H9 (cell line): ENCODE data around the gene ZNF117. TPM values are rescaled to one million over a fixed set of nuclear protein-coding genes. Genes with fewer than 3 reads are reported as not detected.
"Not testable (repeated sequence)": the region's sequence is repeated elsewhere in the genome, so short reads cannot be mapped to it uniquely, and the experiment has no call there.

Experiments used
- DNase-seq: peaks from one replicate; pipeline ENCODE4 v3.0.0-alpha.2; 2017
- H2AFZ ChIP-seq: one replicate; pipeline ENCODE4 v1.6.1; 2013; ENCODE audit warnings: mild to moderate bottlenecking, low read length, control low read depth, moderate library complexity
- H2AK5ac ChIP-seq: 2 replicates; pipeline ENCODE4 v1.6.1; 2013; ENCODE audit warnings: low read length, control low read depth, mixed read lengths; ENCODE audit not compliant: insufficient read length
- H2BK120ac ChIP-seq: one replicate; pipeline ENCODE4 v1.6.1; 2013; ENCODE audit warnings: low read depth, mild to moderate bottlenecking, low read length, control low read depth, inconsistent platforms; ENCODE audit not compliant: poor library complexity, severe bottlenecking
- H2BK12ac ChIP-seq: 2 replicates; pipeline ENCODE4 v1.6.1; 2013; ENCODE audit warnings: low read length, control low read depth, mixed read lengths, low read depth; ENCODE audit not compliant: insufficient read length
- H2BK15ac ChIP-seq: 2 replicates; pipeline ENCODE4 v1.6.1; 2013; ENCODE audit warnings: low read depth, low read length, control low read depth
- H2BK20ac ChIP-seq: one replicate; pipeline ENCODE4 v1.6.1; 2013; ENCODE audit warnings: low read depth, mild to moderate bottlenecking, low read length, control low read depth, inconsistent platforms; ENCODE audit not compliant: poor library complexity, severe bottlenecking
- H2BK5ac ChIP-seq: 2 replicates; pipeline ENCODE4 v1.6.1; 2013; ENCODE audit warnings: low read length, control low read depth, mixed read lengths; ENCODE audit not compliant: insufficient read length
- H3K14ac ChIP-seq: 2 replicates; pipeline ENCODE4 v1.6.1; 2013; ENCODE audit warnings: low read length, control low read depth; ENCODE audit not compliant: insufficient read depth
- H3K18ac ChIP-seq: 2 replicates; pipeline ENCODE4 v1.6.1; 2013; ENCODE audit warnings: low read depth, mild to moderate bottlenecking, mixed read lengths, low read length, control low read depth; ENCODE audit not compliant: insufficient read length
- H3K23ac ChIP-seq: 2 replicates; pipeline ENCODE4 v1.6.1; 2013; ENCODE audit warnings: low read length, control low read depth, mixed read lengths, low read depth; ENCODE audit not compliant: insufficient read length
- H3K23me2 ChIP-seq: 2 replicates; pipeline ENCODE4 v1.6.1; 2013; ENCODE audit warnings: low read depth, mild to moderate bottlenecking, mixed read lengths, low read length, control low read depth; ENCODE audit not compliant: insufficient read length, poor library complexity, severe bottlenecking
- H3K27ac ChIP-seq: 2 replicates; pipeline ENCODE4 v1.5.1; 2013; ENCODE audit warnings: low read length, control low read depth, mixed read lengths, low read depth; ENCODE audit not compliant: insufficient read length
- H3K27me3 ChIP-seq: 2 replicates; pipeline ENCODE4 v1.6.1; 2013; ENCODE audit warnings: low read length, control low read depth, inconsistent platforms; ENCODE audit not compliant: insufficient read depth
- H3K4ac ChIP-seq: 2 replicates; pipeline ENCODE4 v1.6.1; 2013; ENCODE audit warnings: low read depth, mild to moderate bottlenecking, control low read depth, inconsistent platforms, low read length, moderate library complexity
- H3K4me1 ChIP-seq: 2 replicates; pipeline ENCODE4 v1.6.1; 2013; ENCODE audit warnings: low read length, control low read depth, inconsistent platforms; ENCODE audit not compliant: insufficient read depth
- H3K4me2 ChIP-seq: 2 replicates; pipeline ENCODE4 v1.6.1; 2013; ENCODE audit warnings: low read length, control low read depth, mixed read lengths; ENCODE audit not compliant: insufficient read length, insufficient read depth
- H3K56ac ChIP-seq: 2 replicates; pipeline ENCODE4 v1.6.1; 2013; ENCODE audit warnings: low read depth, mild to moderate bottlenecking, mixed read lengths, low read length, control low read depth; ENCODE audit not compliant: insufficient read length
- H3K79me1 ChIP-seq: 2 replicates; pipeline ENCODE4 v1.6.1; 2013; ENCODE audit warnings: low read depth, mild to moderate bottlenecking, moderate library complexity, low read length, control low read depth, inconsistent platforms; ENCODE audit not compliant: insufficient read depth, poor library complexity, severe bottlenecking
- H3K79me2 ChIP-seq: 2 replicates; pipeline ENCODE4 v1.6.1; 2013; ENCODE audit warnings: low read length, control low read depth, inconsistent platforms; ENCODE audit not compliant: insufficient read depth
- H3K9ac ChIP-seq: 2 replicates; pipeline ENCODE4 v1.6.1; 2013; ENCODE audit warnings: low read length, control low read depth, mixed read lengths; ENCODE audit not compliant: insufficient read length; ENCODE audit errors: extremely low read depth
- H3K9me3 ChIP-seq: one replicate; pipeline ENCODE4 v1.6.1; 2013; ENCODE audit warnings: low read depth, low read length, inconsistent platforms; ENCODE audit not compliant: control insufficient read depth
- H3T11ph ChIP-seq: one replicate; pipeline ENCODE4 v1.6.1; 2013; ENCODE audit warnings: mild to moderate bottlenecking, low read length, control low read depth, inconsistent platforms
- H4K20me1 ChIP-seq: one replicate; pipeline ENCODE4 v1.6.1; 2013; ENCODE audit not compliant: control insufficient read depth, insufficient read length, insufficient read depth
- H4K5ac ChIP-seq: 2 replicates; pipeline ENCODE4 v1.6.1; 2013; ENCODE audit warnings: low read depth, mild to moderate bottlenecking, mixed read lengths, low read length, control low read depth; ENCODE audit not compliant: insufficient read length
- H4K8ac ChIP-seq: replicated peaks from 2 replicates; pipeline ENCODE4 v1.6.1; 2013; ENCODE audit warnings: low read length, control low read depth, mixed read lengths, low read depth; ENCODE audit not compliant: insufficient read length
- H4K91ac ChIP-seq: 2 replicates; pipeline ENCODE4 v1.6.1; 2013; ENCODE audit warnings: low read depth, mild to moderate bottlenecking, moderate library complexity, mixed read lengths, low read length, control low read depth; ENCODE audit not compliant: insufficient read length
- H3K27ac Mint-ChIP-seq, 3 experiments: 2 replicates in 2 of 3; 3 replicates in 1 of 3; pipeline ENCODE4 v1.8.0; 2020 to 2021; ENCODE audit warnings: mixed read lengths in 3 of 3, mild to moderate bottlenecking in 1 of 3, moderate library complexity in 1 of 3
- H3K27me3 Mint-ChIP-seq: 2 replicates; pipeline ENCODE4 v1.8.0; 2021; ENCODE audit warnings: low read depth, mild to moderate bottlenecking, moderate library complexity, mixed read lengths
- H3K36me3 Mint-ChIP-seq, 3 experiments: 2 replicates in 2 of 3; 3 replicates in 1 of 3; pipeline ENCODE4 v1.8.0; 2020 to 2021; ENCODE audit warnings: low read depth in 3 of 3, mixed read lengths in 3 of 3; ENCODE audit not compliant: insufficient read depth in 1 of 3
- H3K4me1 Mint-ChIP-seq, 2 experiments: 2 replicates each; pipeline ENCODE4 v1.8.0; 2020; ENCODE audit warnings: mixed read lengths in 2 of 2
- H3K4me3 Mint-ChIP-seq, 2 experiments: 2 replicates in 1 of 2; 3 replicates in 1 of 2; pipeline ENCODE4 v1.8.0; 2020 to 2021; ENCODE audit warnings: mild to moderate bottlenecking in 2 of 2, mixed read lengths in 2 of 2, moderate library complexity in 1 of 2
- H3K9me3 Mint-ChIP-seq, 2 experiments: 2 replicates in 1 of 2; 3 replicates in 1 of 2; pipeline ENCODE4 v1.8.0; 2020; ENCODE audit warnings: mild to moderate bottlenecking in 2 of 2, mixed read lengths in 2 of 2, moderate library complexity in 1 of 2
- CTCF ChIP-seq: fragments of 200-600 bp; sonication (generic); conservative IDR thresholded peaks from 3 replicates; pipeline ENCODE4 v1.8.0; 2021; ENCODE audit warnings: antibody characterized with exemption, mild to moderate bottlenecking
- WGBS: extraction: QIAGEN DNeasy Blood & Tissue Kit; methylation state at CpG from one replicate; pipeline ENCODE4 v1.1.7; 2013; ENCODE audit warnings: missing lambda C conversion rate, low lambda C conversion rate, mixed read lengths; ENCODE audit not compliant: insufficient read length; ENCODE audit errors: extremely low coverage; 5-methylcytosine and 5-hydroxymethylcytosine counted together
- total RNA-seq: library from RNA; stranded (reverse); gene quantifications from 2 replicates; pipeline ENCODE4 v1.2.1, GENCODE V29; 2021

Gene ZNF117
- total RNA-seq, 1 experiment from 2014 or later: 13.6 TPM

- H3K4me1 Mint-ChIP-seq: peaks cover 3% of the 10 kb centered on the region in 2 experiments; a peak in 1 of 4 replicates
- peaks cover 9 to 17% (median 13%) of the 10 kb centered on the region in 3 experiments for H3K36me3 Mint-ChIP-seq
- H2BK12ac ChIP-seq: no peak overlapping the region
- H3K9me3 ChIP-seq: no peaks in the 10 kb centered on the region
- no peak overlapping the region for H2BK20ac ChIP-seq
- H3K23me2 ChIP-seq: no peaks in the 10 kb centered on the region
- H3K27ac Mint-ChIP-seq: no peak overlapping the region
- no peaks in the 10 kb centered on the region for H4K20me1 ChIP-seq
- no peaks in the 10 kb centered on the region for H3K79me1 ChIP-seq
- H3K4ac ChIP-seq: no peak overlapping the region
- H2BK15ac ChIP-seq: no peak overlapping the region
- no peak overlapping the region for H3K27ac ChIP-seq
- H3K9ac ChIP-seq: no peak overlapping the region
- H3K79me2 ChIP-seq: no peaks in the 10 kb centered on the region
- no peak overlapping the region for H3K56ac ChIP-seq
- no peak for TF ChIP-seq CTCF
- H4K8ac ChIP-seq: no peak overlapping the region
- H3K4me3 Mint-ChIP-seq: no peak overlapping the region
- H2AK5ac ChIP-seq: no peak overlapping the region
- no peak for DNase-seq
- no CpG with 5 or more reads among the region's 1 CpG for WGBS
- no peaks in the 10 kb centered on the region for H3K4me1 ChIP-seq
- no peak overlapping the region for H2BK120ac ChIP-seq
- H2BK5ac ChIP-seq: no peak overlapping the region
- no peaks in the 10 kb centered on the region for H3K27me3 Mint-ChIP-seq
- H3K27me3 ChIP-seq: no peaks in the 10 kb centered on the region
- no peak overlapping the region for H3K18ac ChIP-seq
- H3K14ac ChIP-seq: no peak overlapping the region
- no peak overlapping the region for H4K5ac ChIP-seq
- H3K23ac ChIP-seq: no peak overlapping the region
- H2AFZ ChIP-seq: no peak overlapping the region
- H3K9me3 Mint-ChIP-seq: peaks cover 5 to 15% of the 10 kb centered on the region in 2 experiments
- H3T11ph ChIP-seq: no peak overlapping the region
- no peak overlapping the region for H3K4me2 ChIP-seq
- no peak overlapping the region for H4K91ac ChIP-seq
Observed at GRCh38 chr7:64934478-64934877, 56.4 kb downstream of the ZNF117 start.

- not testable (repeated sequence) for H3K56ac ChIP-seq, H3K9me3 ChIP-seq, H3K27ac ChIP-seq, H3K27me3 ChIP-seq, DNase-seq, H3K79me1 ChIP-seq, H2BK5ac ChIP-seq, H3T11ph ChIP-seq, H4K20me1 ChIP-seq, H2AK5ac ChIP-seq, H2AFZ ChIP-seq, H4K8ac ChIP-seq, H3K4me3 Mint-ChIP-seq, H3K79me2 ChIP-seq, H3K23me2 ChIP-seq, H3K4me1 ChIP-seq, H3K18ac ChIP-seq, H2BK20ac ChIP-seq, H3K4me1 Mint-ChIP-seq, H3K23ac ChIP-seq, H4K5ac ChIP-seq, H3K4me2 ChIP-seq, H4K91ac ChIP-seq, H3K27ac Mint-ChIP-seq, H3K27me3 Mint-ChIP-seq, H2BK120ac ChIP-seq, H3K9ac ChIP-seq, H2BK12ac ChIP-seq, H3K14ac ChIP-seq, H3K4ac ChIP-seq, H2BK15ac ChIP-seq
- no CpG with 5 or more reads among the region's 4 CpGs for WGBS
- Mint-ChIP-seq H3K9me3 (peaks cover 52 to 65% of the 10 kb centered on the region in 2 experiments), H3K36me3 (peaks cover 66 to 73% (median 69%) of the 10 kb centered on the region in 3 experiments)
Observed at GRCh38 chr7:64928252-64929187, 62.3 kb downstream of the ZNF117 start.
